ENCODE data around the gene PRR7.

DNA sequence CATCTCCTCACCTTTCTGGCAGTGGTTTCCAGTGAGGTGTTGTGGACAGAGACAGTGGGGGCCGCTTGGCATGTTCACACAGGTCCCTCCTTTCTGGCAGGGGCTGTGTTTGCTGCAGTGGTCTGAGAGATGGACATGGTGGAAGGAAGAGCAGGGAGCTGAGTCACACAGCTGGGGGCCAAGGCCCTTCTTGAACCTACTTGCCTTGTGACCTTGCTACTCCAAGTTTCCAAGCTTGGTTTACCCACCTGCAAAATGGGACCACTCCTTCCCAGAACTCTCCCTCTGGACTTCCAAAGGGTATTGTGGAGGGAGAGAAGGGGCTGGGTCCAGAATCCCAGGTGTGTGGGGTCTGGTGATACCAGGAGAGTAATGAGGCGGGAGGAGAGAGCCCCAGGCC is 41.3 kb upstream of the PRR7 start:
- TF ChIP-seq ZNF585B (tag by site-specific recombination; IDR thresholded peaks at IDR 0.05) (no peak), ZNF501 (tag by site-specific recombination; IDR thresholded peaks at IDR 0.05) (no peak)
- TF ChIP-seq, protein P1, sequence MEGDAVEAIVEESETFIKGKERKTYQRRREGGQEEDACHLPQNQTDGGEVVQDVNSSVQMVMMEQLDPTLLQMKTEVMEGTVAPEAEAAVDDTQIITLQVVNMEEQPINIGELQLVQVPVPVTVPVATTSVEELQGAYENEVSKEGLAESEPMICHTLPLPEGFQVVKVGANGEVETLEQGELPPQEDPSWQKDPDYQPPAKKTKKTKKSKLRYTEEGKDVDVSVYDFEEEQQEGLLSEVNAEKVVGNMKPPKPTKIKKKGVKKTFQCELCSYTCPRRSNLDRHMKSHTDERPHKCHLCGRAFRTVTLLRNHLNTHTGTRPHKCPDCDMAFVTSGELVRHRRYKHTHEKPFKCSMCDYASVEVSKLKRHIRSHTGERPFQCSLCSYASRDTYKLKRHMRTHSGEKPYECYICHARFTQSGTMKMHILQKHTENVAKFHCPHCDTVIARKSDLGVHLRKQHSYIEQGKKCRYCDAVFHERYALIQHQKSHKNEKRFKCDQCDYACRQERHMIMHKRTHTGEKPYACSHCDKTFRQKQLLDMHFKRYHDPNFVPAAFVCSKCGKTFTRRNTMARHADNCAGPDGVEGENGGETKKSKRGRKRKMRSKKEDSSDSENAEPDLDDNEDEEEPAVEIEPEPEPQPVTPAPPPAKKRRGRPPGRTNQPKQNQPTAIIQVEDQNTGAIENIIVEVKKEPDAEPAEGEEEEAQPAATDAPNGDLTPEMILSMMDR (tag by site-specific recombination; IDR thresholded peaks at IDR 0.05), result no peak
- TF ChIP-seq, protein P2, sequence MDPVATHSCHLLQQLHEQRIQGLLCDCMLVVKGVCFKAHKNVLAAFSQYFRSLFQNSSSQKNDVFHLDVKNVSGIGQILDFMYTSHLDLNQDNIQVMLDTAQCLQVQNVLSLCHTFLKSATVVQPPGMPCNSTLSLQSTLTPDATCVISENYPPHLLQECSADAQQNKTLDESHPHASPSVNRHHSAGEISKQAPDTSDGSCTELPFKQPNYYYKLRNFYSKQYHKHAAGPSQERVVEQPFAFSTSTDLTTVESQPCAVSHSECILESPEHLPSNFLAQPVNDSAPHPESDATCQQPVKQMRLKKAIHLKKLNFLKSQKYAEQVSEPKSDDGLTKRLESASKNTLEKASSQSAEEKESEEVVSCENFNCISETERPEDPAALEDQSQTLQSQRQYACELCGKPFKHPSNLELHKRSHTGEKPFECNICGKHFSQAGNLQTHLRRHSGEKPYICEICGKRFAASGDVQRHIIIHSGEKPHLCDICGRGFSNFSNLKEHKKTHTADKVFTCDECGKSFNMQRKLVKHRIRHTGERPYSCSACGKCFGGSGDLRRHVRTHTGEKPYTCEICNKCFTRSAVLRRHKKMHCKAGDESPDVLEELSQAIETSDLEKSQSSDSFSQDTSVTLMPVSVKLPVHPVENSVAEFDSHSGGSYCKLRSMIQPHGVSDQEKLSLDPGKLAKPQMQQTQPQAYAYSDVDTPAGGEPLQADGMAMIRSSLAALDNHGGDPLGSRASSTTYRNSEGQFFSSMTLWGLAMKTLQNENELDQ (tag by site-specific recombination; IDR thresholded peaks at IDR 0.05; ENCODE audit: low read depth), result no peak
